K562 (cell line): ENCODE measurements around the gene IPO13. TPM values are rescaled to one million over a fixed set of nuclear protein-coding genes. Genes with fewer than 3 reads are reported as not detected.
A peak's percentile ranks its signal among the peaks of the same experiment; 100 is the strongest.

Experiments
- CGGBP1 ChIP-seq: fragments of 250-450 bp; sonication (Bioruptor Pico); IDR thresholded peaks from 2 replicates; pipeline ENCODE4 v1.9.0; 2021; ENCODE audit warnings: mild to moderate bottlenecking
- KDM4B ChIP-seq, 2 experiments: fragments of 450-650 bp in 1 of 2; sonication (generic) in 1 of 2; IDR thresholded peaks; 2 replicates each; pipeline ENCODE4 v1.6.1; 2016 to 2017; ENCODE audit warnings: borderline replicate concordance in 2 of 2, antibody characterized with exemption in 1 of 2, low read depth in 1 of 2, mild to moderate bottlenecking in 1 of 2
- MCM5 ChIP-seq: fragments of 450-650 bp; IDR thresholded peaks from 2 replicates; pipeline ENCODE4 v1.6.1; 2016; ENCODE audit warnings: low read depth
- MYNN ChIP-seq, 2 experiments: sonication (generic); formaldehyde crosslinking in 1 of 2; IDR thresholded peaks; 2 replicates each; pipeline versions ENCODE4 v1.5.0 to v1.6.1; 2016 to 2020; ENCODE audit warnings: antibody characterized with exemption in 1 of 2, missing genetic modification reagents in 1 of 2
- NRF1 ChIP-seq, 2 experiments: fragments of 450-650 bp; IDR thresholded peaks in 1 of 2; conservative IDR thresholded peaks in 1 of 2; 2 replicates each; pipeline ENCODE4 v1.6.1; 2014; ENCODE audit warnings: mild to moderate bottlenecking in 2 of 2
- POLR2G ChIP-seq: fragments of 200-400 bp; formaldehyde crosslinking; IDR thresholded peaks from 2 replicates; pipeline ENCODE4 v1.6.1; 2017; ENCODE audit warnings: low read depth, mild to moderate bottlenecking, antibody characterized with exemption, low read length, moderate library complexity
- SMAD1 ChIP-seq: fragments of 150-350 bp; IDR thresholded peaks from 2 replicates; pipeline ENCODE4 v1.6.1; 2014; ENCODE audit warnings: low read length, low read depth; ENCODE audit not compliant: partially characterized antibody
- TAL1 ChIP-seq: fragments of 450-650 bp; IDR thresholded peaks from 2 replicates; pipeline ENCODE4 v1.6.1; 2016; ENCODE audit warnings: mild to moderate bottlenecking
- TFAM ChIP-seq: fragments of 250-450 bp; sonication (Bioruptor Pico); conservative IDR thresholded peaks from 2 replicates; pipeline ENCODE4 v1.5.0; 2021; ENCODE audit warnings: mild to moderate bottlenecking, moderate library complexity
- ZC3H8 ChIP-seq: fragments of 450-650 bp; IDR thresholded peaks from 2 replicates; pipeline ENCODE4 v1.6.1; 2017
- ZNF384 ChIP-seq: IDR thresholded peaks from 2 replicates; pipeline ENCODE4 v1.6.1; 2012; ENCODE audit warnings: low read depth, low read length, improper control_type of control experiment
- ZNF445 ChIP-seq: fragments of 250-450 bp; sonication (Bioruptor Pico); IDR thresholded peaks from 2 replicates; pipeline ENCODE4 v1.4.0; 2020; ENCODE audit warnings: low read depth, mild to moderate bottlenecking, moderate library complexity
- ZZZ3 ChIP-seq: fragments of 450-650 bp; IDR thresholded peaks from 2 replicates; pipeline ENCODE4 v1.6.1; 2016; ENCODE audit warnings: antibody characterized with exemption, mild to moderate bottlenecking, moderate library complexity
- polyA plus RNA-seq, 8 experiments: library from polyadenylated mRNA; depleted of rRNA in 4 of 8; stranded (reverse) in 5 of 8; unstranded in 3 of 8; fragments of >200 nt; fragmentation: Nextera tagmentation in 2 of 8; fragmentation: Illumina TruSeq in 1 of 8; extraction: Ambion mirVana in 2 of 8; extraction: Trizol in 1 of 8; gene quantifications; 2 replicates each; pipeline versions ENCODE4 v1.2.1 to v1.2.3, GENCODE V29; 2011 to 2014; ENCODE audit warnings: inconsistent platforms in 1 of 8, missing spikeins in 1 of 8
- total RNA-seq, 7 experiments: library from RNA; depleted of rRNA in 6 of 7; stranded (reverse); fragments of >200 nt in 6 of 7; fragmentation: Illumina TruSeq in 2 of 7; extraction: Trizol in 2 of 7; gene quantifications; 2 replicates each; pipeline versions ENCODE4 v1.2.1 to v1.2.3, GENCODE V29; 2011 to 2021; ENCODE audit warnings: low replicate concordance in 1 of 7
- TF ChIP-seq, protein P1 (sequence below): fragments of 450-650 bp; IDR thresholded peaks from one replicate; pipeline ENCODE4 v1.6.1; 2018; ENCODE audit warnings: mild to moderate bottlenecking, moderate library complexity; ENCODE audit not compliant: partially characterized antibody
- TF ChIP-seq, protein P2 (sequence below): sonication (generic); formaldehyde crosslinking; IDR thresholded peaks from 2 replicates; pipeline ENCODE4 v1.8.1; 2022; ENCODE audit warnings: missing genetic modification reagents
- TF ChIP-seq, protein P3 (sequence below): sonication (generic); formaldehyde crosslinking; IDR thresholded peaks from 2 replicates; pipeline ENCODE4 v1.8.0; 2022; ENCODE audit warnings: mild to moderate bottlenecking, low read depth, missing genetic modification reagents

The IPO13 gene
- total and polyA plus RNA-seq, 9 of the 15 experiments (the other 6 are each of a cell fraction or from before 2014, with no cell fraction given): 7.0 to 30.8 (median 16.2) TPM

- TF ChIP-seq, protein P1, sequence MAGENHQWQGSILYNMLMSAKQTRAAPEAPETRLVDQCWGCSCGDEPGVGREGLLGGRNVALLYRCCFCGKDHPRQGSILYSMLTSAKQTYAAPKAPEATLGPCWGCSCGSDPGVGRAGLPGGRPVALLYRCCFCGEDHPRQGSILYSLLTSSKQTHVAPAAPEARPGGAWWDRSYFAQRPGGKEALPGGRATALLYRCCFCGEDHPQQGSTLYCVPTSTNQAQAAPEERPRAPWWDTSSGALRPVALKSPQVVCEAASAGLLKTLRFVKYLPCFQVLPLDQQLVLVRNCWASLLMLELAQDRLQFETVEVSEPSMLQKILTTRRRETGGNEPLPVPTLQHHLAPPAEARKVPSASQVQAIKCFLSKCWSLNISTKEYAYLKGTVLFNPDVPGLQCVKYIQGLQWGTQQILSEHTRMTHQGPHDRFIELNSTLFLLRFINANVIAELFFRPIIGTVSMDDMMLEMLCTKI: no peak
- TF ChIP-seq ZNF445 (no peak), KDM4B (IDR thresholded peaks at IDR 0.05; ENCODE audit: borderline replicate concordance in 2 of 2, low read depth in 1 of 2) (peak in 1 of 2 experiments; percentile 87; a peak in 1 of 4 replicates), CGGBP1 (CRISPR knock-in tag) (no peak; the same call in 1 of the 2 replicates), ZZZ3 (no peak), ZC3H8 (no peak), TFAM (CRISPR knock-in tag) (no peak), SMAD1 (no peak), MYNN (IDR thresholded peaks at IDR 0.05) (no peak; the same call in 1 of the 2 replicates), MYNN (CRISPR knock-in tag; IDR thresholded peaks at IDR 0.05) (no peak), TAL1 (no peak), NRF1 (conservative IDR thresholded peaks at IDR 0.05 in 1 of 2, IDR thresholded peaks at IDR 0.05 in 1 of 2) (peak; percentile 91 to 92), MCM5 (no peak), POLR2G (peak; percentile 95), ZNF384 (no peak)
- TF ChIP-seq, protein P2, sequence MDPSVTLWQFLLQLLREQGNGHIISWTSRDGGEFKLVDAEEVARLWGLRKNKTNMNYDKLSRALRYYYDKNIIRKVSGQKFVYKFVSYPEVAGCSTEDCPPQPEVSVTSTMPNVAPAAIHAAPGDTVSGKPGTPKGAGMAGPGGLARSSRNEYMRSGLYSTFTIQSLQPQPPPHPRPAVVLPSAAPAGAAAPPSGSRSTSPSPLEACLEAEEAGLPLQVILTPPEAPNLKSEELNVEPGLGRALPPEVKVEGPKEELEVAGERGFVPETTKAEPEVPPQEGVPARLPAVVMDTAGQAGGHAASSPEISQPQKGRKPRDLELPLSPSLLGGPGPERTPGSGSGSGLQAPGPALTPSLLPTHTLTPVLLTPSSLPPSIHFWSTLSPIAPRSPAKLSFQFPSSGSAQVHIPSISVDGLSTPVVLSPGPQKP (CRISPR knock-in tag): no peak
- TF ChIP-seq, protein P3, sequence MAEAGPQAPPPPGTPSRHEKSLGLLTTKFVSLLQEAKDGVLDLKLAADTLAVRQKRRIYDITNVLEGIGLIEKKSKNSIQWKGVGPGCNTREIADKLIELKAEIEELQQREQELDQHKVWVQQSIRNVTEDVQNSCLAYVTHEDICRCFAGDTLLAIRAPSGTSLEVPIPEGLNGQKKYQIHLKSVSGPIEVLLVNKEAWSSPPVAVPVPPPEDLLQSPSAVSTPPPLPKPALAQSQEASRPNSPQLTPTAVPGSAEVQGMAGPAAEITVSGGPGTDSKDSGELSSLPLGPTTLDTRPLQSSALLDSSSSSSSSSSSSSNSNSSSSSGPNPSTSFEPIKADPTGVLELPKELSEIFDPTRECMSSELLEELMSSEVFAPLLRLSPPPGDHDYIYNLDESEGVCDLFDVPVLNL (CRISPR knock-in tag): peak; percentile 90
- TF ChIP-seq, all 486 proteins: peak for 177
Observed at GRCh38 chr1:43974443-43975248, 27.9 kb downstream of the IPO13 start, which contains the start of gene ATP6V0B (continued).
